ENCODE measurements around the gene GSTA4.

DNA sequence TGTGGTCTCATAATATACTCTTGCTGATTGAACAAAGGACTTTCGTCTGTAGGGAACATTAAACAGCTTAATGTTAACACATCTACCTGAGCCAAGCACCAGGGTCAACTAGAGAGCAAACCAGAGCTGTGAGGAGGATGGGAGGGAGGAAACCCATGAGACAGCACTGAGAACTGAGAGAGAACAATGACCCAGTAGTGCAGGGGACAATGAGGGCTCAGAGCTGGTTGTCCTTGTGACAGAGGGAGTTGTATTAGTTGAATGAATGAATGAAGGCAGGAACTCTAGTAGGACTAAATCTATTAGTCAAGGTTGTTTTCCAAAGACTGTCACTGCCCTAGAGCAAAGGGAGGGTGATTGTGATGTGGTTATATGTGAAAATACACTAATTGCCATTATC is 28.2 kb upstream of the GSTA4 start:
- TF ChIP-seq POLR2AphosphoS5 (IDR thresholded peaks at IDR 0.05; ENCODE audit: low read depth, low read length): no peak
- no peak for TF ChIP-seq REST (IDR thresholded peaks at IDR 0.05; ENCODE audit: insufficient read depth in 1 of 2, low read depth in 2 of 2, low read length in 1 of 2)

Measured in Panc1 (cell line).